Stimulated activated CD4-positive, alpha-beta T cell treated with anti-CD3 and anti-CD28 coated beads, Interleukin-4, amount 100 ng/mL, for 1 hour (primary cell): Measurements from ENCODE around the gene SPATC1L.
"Not testable (repeated sequence)": the region's sequence is repeated elsewhere in the genome, so short reads cannot be mapped to it uniquely, and the experiment has no call there.

Experiments
- DNase-seq: peaks from one replicate; pipeline ENCODE4 v3.0.0-alpha.2; 2020

The SPATC1L gene

DNA sequence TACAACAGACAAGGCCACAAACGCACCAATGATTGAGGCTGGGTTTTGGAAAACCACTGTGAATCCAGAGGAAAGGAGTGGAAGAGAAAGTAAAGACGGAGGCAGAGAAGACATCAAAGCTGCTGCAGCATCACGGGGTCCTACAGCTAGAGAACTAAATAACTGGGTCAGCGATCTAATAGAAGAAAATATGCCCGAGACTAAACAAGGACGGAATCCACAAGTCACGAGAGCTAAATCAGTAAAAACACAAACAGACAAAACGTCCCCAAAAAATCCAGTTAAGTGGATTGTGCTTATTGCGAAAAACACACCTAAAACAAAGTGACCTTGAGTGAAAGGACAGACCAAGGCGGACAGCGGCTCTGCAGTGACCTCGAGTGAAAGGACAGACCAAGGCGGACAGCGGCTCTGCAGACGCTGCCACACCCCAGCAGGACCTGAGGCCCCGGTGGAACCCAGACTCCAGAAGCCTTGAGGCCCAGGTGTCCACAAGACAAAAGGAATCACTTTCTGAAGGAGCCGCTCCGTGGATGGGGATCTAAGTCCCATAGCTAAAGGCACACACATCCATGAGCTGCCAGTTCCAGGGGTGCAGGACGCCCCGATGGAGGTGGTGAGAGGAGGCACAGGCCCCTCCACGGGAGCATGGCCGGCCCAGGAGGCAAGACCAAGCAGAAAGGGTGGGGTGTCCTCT, 34.9 kb downstream of the SPATC1L start:
- DNase-seq, result no peak

DNA sequence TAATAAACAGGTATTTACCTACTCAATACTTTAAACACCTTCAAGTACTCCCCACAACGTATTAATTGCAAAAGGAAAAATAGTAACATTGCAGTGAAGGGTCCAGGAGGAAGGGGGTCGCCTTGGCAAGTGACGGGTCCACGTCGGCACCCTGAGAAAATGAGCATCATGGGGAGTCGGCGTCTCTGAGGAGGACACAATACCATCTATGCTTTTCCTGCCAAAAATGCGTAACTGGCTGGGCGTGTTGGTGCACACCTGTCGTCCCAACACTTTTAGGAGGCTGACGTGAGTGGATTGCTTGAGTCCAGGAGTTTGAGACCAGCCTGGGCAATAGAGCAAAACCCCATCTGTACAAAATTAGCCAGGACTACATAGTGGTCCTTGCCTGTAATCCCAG, 36.2 kb downstream of the SPATC1L start:
- DNase-seq, result no peak

DNA sequence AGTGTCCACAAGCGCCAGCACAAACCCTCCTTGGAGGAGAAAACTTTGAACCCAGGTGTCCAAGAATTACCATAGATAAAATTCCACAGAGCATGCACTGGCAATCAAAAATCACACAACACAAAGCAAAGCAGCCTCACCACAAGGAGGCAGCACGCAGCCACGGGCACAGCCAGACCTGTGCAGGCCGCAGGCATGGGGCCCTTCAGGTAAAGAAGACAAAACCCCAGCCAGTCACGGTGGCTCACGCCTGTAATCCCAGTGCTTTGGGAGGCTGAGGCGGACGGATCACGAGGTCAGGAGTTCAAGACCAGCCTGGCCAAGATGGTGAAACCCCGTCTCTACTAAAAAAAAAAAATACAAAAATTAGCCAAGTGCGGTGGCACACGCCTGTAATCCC, 36.8 kb downstream of the SPATC1L start:
- peak; percentile 49 for DNase-seq

DNA sequence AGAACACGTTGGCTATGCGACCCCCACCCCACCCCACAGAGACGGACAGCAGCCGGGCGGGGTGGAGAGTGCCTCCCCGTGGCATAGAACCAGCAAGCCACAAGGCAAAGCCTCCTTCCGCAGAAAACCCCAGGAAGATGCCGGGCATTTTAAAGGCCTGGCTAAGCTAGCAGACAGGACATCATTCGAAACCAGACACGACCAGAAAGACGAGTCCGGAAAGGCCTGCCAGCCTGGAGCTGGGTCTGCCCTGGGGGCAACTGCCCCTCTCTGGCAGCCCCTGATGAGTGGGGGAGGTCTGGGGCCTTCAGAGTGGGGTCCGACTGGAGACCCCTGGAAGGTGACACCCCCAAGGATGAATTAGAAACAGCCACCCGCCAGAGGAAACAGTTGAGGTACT, 37.4 kb downstream of the SPATC1L start:
- no peak for DNase-seq

DNA sequence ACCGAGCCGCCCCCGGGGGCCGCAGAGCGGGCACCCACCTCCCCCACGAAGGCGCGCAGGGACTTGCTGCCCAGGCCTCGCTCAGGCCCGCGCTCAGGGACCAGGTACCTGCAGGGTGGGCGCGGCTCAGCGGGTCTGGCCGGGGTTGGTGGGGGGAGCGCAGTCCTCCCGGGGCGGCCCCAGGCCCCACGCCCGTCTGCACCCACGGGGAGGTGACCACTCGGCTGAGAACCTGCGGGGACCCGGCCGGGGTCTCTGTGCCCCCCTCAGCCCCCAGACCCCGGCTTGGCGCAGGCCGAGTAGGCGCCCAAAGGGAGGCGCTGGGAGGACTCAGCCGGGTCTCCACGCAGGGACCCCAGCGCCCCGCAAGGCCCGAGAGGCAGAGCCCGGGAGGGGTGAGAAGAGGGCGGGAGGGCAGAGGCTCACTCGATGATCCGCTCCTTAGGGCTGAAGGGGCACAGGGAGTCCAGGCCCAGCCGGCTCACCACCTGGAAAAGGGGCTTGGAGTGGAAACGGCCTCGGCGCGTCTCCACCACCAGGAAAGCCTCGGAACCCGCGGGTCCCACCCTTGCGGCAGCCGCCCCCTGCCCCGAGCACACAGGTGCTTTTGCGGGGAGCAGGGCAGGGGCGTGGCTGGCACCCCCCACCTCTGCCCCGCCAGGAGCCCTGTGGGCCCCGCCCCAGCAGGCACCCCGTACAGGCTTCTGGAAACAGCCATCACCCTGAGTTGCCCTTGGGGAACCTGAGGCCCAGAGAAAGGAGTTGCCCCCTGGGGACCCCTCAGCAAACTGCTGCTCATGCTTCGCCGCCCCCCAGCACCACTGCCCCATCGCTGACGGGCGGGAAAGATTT, 38.2 kb downstream of the SPATC1L start:
- DNase-seq, result no peak

DNA sequence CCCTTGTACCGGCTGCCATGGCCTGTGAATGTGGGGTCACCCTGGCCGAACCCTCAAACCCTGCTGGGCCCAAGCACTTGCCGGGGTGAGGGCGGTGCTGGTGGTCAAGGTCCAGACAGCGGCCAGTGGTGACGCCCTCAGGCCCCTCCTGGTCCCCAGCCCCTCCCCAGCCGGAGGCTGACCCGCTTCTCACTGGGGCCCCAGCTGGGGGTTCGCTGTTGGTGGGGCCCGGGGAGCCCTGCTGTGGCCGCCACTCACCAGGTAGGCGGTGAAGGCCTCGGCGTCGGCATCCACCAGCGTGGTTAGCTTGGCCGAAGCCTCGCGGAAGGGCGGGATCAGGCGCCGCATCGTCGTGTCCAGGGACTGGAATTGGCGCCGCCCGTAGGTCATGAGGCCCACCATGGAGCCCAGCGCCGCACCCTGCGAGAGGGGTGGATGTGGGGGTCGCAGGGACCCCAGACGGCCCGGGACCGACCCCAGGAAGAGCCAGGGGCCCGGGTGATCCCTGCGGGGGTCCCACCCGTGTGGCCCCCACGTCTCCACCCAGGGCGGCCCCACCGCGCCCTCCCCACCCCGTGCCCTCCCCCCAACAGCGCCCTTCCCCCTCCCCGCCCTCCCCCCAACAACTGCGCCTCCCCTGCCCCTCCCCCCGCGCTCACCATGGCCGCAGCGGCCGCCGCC, 39.0 kb downstream of the SPATC1L start:
- DNase-seq, result no peak

DNA sequence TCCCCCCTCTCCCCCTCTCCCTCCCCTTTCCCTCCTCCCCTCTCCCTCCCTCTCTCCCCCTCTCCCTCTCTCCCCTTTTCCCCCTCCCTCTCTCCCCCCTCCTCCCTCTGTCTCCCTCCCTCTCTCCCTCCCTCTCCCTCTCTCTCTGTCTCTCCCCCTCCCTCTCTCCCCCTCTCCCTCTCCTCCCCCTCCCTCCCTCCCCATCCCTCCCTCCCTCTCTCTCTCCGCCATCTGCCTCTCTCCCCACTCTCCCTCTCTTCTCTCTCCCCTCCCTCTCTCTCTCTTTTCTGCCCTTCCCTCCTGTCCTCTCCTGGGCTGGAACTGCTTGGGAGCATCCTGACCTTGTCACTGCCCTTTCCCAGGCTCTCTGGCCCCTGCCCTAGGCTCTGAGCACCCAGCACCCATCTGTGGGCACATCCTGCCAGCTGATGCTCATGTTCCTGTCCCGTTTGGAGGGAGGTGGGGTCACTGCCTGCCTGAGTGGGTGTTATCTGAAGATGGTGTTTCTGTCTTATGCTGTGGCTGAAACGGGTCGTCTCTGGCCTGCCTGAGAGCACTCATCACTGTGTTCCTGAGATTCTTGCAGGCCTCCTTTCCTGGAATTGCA, 39.7 kb downstream of the SPATC1L start:
- DNase-seq, result no peak

DNA sequence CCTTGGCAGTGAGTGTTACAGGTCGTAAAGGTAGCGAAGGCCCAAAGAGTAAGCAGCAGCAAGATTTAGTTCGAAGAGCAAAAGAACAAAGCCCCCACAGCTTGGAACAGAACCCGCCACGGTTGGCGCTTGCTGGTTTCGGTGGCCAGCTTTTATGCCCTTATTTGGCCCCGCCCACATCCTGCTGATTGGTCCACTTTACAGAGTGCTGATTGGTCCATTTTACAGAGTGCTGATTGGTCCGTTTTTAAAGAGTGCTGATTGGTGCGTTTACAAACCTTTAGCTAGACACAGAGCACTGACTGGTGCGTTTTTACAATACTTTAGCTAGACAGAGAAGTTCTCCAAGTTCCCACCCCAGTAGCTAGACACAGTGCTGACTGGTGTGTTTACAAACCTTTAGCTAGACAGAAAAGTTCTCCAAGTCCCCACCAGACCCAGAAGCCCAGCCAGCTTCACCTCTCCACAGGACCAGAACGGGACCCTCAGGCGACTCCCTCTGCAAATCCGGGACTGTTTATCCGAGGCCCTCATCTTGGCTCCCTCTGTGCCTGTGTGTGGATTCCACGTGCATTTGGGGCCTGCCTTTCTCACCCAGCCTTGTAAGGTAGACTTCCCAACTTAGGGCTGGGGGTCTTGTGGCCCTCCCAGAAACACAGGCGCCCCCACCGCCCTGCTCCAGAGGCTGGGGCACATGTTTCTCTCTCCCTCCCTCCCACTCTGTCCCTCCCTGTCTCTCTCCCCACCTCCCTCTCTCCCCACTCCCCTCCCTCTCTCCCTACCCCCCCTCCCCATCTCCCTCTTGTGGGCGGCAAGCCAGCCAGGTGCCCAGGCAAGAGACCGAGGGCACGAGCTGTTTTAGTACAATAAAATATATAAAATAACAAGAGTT, 41.4 kb downstream of the SPATC1L start:
- no peak for DNase-seq

DNA sequence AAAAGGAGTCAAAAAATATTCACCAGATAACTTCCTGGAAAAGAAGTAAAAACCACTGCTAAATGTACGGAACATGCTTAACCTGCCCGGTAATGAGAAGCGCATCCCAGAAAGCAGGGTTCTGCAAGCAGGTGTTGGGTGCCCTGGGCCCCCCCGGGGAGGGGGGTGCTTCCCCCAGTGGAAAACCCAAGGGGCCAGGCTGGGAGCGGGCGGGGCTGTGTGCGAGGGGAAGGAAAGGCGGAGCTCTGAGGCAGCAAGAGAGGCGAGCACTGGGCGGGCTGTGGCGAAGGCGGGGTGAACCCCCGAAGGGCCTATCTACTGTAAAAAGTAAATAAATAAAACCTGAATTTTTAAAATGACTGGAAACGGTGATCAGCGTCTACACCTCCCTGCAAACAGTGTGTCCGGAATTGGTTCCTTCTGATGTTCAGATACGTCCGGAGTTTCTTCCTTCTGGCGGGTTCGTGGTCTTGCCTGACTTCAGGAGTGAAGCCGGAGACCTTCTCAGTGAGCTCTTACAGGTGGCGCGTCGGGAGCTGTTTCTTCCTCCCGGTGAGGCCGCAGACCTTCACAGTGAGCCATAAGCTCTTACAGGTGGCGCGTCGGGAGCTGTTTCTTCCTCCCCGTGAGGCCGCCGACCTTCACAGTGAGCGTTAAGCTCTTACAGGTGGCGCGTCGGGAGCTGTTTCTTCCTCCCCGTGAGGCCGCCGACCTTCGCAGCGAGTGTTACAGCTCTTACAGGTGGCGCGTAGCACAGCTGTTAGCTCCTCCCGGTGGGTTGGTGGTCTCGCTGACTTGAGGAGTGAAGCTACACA, 42.3 kb downstream of the SPATC1L start:
- no peak for DNase-seq

DNA sequence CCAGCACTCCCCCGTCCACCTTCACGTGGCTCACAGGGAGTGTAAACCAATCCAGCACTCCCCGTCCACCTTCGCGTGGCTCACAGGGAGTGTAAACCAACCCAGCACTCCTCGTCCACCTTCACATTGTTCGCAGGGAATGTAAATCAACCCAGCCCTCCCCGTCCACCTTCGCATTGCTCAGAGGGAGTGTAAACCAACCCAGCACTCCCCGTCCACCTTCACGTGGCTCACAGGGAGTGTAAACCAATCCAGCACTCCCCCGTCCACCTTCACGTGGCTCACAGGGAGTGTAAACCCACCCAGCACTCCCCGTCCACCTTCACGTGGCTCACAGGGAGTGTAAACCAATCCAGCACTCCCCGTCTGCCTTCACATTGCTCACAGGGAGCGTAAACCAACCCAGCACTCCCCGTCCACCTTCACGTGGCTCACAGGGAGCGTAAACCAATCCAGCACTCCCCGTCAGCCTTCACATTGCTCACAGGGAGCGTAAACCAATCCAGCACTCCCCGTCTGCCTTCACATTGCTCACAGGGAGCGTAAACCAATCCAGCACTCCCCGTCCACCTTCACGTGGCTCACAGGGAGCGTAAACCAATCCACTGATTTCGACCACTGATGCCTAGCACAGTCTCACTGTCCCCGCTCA, 43.8 kb downstream of the SPATC1L start:
- not testable (repeated sequence) for DNase-seq

DNA sequence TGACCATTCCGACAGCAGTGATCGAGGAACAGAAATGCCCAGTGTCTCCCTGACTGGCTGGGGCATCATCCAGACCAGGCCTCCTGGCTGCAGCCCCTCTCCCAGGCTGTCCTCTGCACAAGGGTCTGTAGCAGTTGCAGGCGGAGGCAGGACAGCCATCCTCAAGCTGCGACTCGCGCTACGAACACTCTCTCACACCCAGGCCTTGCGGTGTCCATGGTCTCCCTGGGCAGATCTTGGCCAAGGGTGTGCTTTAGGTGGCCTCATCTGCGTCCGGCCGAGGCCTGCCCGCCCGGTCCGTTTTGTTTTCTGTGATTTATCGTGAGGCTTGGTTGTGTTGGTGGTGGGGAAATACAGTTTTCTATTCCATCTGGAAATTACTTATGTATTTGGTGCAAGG, 44.6 kb downstream of the SPATC1L start:
- DNase-seq, result no peak

DNA sequence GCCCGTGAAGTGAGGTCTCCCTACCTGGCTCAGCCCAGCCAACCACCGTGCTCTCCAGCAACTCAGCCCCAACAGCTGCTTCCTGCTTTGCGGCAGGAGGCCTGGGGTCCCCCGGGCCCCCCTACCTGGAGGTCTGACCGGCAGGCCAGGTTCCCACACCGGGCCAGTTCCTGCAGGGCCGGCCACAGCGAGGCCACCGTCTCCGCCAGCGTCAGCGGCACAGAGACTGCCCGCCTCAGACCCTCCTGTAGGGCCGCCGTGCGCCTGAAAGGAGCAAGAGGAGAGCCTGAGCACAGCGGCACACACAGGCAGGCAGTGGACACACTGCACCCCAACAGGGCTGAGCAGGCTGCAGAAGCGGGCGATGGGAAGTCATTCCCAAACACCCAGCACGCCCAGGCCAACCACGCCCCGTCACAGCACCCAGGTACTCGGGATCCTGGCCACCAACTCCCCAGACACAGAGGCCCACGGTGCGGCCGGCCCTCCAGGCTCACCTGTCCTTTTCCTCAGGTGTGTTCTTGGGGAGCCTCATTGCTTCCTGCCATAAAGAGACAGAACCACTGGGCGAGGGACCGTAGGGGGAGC, 45.8 kb downstream of the SPATC1L start:
- no peak for DNase-seq

DNA sequence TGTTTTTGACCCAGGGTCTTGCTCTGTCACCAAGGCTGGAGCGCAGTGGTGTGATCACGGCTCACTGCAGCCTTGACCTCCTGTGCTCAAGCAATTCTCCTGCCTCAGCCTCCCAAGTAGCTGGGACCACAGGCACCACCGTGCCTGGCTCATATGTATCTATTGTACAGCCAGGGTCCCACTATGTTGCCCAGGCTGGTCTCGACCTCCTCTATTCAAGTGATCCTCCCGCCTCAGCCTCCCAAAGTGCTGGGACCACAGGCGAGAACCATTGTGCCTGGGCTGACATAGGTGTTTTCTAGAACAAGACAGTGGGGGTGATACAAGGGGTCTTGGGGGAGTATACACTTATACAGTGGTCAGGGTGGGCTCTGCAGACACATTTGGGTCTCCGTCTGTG, 46.4 kb downstream of the SPATC1L start:
- no peak for DNase-seq

DNA sequence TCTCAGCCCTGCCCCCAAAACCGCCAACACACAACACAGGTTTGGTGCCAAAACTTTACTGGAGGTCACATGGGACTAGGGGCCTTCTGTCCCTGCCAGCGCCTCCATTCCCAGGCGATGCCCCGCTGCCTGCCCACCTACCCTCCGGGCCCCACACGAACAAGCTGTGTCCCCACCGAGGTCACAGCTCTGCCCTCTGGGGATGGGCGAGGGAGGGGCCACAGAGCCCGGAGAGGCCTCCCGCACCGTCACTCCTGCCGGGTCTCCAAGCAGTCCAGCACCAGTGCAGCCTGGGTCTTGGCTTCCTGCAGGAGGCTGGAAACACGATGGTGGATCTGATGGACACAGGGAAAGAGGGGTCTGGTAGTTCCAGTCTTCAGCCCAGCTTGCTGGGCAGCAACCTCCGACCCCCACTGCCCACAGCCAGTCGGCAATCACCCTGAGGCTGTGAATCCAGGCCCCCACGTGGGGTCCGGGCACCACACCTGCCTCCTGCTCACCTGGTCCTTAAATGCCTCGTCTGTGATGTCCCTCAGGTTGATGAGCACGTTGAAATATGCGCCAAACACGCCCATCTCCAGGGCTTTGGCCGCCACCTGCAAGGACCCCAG, 47.4 kb downstream of the SPATC1L start:
- no peak for DNase-seq

DNA sequence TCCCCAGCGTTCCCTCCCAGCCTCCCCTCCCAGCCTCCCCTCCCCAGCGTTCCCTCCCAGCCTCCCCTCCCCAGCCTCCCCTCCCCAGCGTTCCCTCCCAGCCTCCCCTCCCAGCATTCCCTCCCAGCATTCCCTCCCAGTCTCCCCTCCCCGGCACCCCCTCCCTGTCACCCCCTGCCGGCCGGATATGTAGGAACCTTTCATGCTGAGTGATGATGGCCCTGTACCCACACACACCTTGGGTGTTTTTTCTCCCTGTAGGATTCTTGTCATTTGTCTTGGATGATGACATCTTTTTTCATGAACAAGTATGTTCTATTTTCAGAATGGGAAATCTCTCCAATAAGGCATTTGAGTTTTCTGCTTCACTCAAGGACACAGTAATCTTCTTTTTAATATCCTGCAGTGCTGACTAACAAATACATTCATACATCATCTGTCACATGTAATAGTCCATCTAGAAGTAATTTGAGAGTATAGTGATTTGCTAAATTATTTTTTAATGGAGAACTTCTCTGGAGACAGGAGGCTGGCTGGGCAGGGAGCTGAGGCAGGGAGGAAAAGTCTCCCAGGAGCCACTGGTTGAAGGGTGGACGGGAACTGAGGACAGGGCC, 48.4 kb downstream of the SPATC1L start:
- DNase-seq, result no peak

DNA sequence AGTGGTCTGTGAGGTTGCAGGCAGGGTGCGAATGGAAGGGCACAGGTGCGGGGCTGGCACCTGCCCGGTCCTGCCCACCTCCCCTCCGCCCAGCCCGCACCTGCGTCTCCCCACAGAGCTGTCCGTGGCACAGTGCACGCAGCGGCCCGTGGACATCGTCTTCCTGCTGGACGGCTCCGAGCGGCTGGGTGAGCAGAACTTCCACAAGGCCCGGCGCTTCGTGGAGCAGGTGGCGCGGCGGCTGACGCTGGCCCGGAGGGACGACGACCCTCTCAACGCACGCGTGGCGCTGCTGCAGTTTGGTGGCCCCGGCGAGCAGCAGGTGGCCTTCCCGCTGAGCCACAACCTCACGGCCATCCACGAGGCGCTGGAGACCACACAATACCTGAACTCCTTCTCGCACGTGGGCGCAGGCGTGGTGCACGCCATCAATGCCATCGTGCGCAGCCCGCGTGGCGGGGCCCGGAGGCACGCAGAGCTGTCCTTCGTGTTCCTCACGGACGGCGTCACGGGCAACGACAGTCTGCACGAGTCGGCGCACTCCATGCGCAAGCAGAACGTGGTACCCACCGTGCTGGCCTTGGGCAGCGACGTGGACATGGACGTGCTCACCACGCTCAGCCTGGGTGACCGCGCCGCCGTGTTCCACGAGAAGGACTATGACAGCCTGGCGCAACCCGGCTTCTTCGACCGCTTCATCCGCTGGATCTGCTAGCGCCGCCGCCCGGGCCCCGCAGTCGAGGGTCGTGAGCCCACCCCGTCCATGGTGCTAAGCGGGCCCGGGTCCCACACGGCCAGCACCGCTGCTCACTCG, 52.2 kb downstream of the SPATC1L start:
- no peak for DNase-seq

DNA sequence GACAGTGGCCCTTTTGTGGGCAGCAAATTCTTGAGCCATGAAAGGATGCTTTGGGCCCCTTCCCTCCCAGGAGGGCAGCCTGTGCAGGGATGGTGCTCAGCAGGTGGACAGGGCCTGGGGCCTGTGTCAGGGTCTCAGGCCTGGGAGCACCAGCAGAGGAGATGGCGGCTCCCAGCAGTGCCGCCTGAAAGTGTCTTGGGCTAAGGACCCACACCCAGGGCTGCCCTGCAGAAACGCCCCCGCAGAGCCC, 52.7 kb downstream of the SPATC1L start:
- DNase-seq, result no peak

DNA sequence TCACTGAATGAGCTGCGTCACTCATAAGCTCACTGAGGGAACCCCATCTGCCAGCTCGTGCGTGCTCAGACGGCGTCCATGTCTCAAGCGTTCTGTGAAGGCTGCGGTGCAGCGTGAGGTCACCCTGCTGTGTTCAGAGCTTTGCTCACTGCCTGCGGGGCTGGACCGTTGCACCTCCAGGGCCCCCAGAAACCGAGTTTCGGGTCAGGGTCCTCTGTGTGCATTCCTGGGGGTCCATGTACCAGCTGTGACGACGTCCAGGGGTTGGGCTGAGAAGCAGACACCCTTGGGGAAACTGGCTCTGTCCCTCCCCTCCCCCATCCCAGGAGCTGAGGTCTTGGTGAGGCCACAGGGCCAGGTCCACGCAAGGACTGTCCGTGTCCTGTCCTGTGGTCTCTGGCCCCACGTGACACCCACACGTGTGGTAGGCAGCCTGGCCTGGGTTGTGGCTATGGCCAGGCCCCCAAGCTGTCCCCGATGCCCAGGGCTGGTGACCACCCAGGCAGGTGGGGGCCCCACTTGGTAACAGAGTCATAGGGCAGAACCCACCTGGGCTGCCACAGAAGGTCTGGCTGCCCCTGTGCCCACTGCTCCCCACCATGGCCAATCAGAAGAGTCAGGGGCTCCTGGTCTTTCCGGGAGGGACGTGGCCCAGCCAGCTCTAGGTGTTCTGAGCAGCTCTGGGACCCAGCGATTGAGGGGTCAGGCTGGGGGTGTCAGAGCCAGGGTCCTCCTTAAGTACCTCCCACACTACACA, 53.2 kb downstream of the SPATC1L start:
- DNase-seq, result no peak
